Stimulated activated CD4-positive, alpha-beta T cell treated with anti-CD3 and anti-CD28 coated beads, Interleukin-1b, Interleukin-23, amount 100 ng/mL, for 48 hours (primary cell): ENCODE results near the gene TMEM62.
"Not testable (repeated sequence)": the region's sequence is repeated elsewhere in the genome, so short reads cannot be mapped to it uniquely, and the experiment has no call there.

Experiments used
- DNase-seq: peaks from one replicate; pipeline ENCODE4 v3.0.0-alpha.2; 2020

TMEM62 gene

DNA sequence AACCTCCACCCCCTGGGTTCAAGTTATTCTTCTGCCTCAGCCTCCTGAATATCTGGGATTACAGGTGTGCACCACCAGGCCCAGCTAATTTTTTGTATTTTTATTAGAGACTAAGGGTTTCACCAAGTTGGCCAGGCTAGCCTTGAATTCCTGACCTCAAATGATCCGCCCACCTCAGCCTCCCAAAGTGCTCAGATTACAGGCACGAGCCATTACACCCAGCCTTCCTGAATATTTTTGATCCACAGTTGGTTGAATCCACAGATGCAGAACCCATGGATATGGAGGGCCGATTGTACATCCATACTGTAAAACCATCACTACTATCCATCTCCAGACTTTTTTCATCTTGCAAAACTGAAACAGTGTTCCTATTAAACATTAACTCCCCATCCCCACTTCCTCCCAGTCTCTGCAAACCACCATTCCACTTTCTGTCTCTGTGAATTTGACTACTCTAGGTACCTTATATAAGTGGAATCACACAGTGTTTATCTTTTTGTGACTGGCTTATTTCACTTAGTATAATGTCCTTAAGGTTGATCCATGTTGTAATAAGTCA, 8.2 kb upstream of the TMEM62 start:
- DNase-seq: no peak

DNA sequence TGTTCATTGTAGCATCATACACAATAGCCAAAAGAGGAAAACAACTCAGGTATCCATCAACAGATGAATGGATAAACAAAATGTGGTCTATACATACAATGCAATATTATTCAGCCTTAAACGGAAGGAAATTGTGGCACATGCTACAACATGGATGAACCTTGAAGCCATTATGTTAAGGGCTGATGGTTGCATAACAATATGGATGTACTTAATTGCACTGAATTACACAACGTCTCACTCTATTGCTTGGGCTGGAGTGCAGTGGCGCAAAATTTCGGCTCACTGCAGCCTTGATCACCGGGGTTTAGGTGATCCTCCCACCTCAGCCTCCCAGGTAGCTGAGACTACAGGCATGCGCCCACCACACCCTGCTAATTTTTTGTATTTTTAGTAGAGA, 7.0 kb upstream of the TMEM62 start:
- DNase-seq: no peak

DNA sequence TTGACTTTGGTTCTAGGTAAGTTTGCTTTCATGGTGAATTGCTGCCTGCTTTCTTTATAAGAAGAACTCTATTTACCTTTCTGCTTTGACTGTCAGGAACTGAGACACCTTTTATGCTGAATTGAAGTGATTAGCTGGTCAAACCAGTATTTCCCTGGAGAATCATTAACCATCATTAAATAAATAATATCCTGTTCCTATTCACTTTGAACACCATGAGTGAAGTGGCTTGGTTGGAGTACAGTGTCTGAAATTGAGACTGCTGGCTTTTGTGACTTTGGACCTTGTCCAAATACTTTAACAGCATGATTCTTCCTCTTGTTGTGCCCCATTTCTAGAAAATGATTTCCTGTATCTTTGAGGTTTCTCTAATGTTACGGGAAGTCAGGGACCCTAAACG, 5.6 kb upstream of the TMEM62 start:
- no peak for DNase-seq

DNA sequence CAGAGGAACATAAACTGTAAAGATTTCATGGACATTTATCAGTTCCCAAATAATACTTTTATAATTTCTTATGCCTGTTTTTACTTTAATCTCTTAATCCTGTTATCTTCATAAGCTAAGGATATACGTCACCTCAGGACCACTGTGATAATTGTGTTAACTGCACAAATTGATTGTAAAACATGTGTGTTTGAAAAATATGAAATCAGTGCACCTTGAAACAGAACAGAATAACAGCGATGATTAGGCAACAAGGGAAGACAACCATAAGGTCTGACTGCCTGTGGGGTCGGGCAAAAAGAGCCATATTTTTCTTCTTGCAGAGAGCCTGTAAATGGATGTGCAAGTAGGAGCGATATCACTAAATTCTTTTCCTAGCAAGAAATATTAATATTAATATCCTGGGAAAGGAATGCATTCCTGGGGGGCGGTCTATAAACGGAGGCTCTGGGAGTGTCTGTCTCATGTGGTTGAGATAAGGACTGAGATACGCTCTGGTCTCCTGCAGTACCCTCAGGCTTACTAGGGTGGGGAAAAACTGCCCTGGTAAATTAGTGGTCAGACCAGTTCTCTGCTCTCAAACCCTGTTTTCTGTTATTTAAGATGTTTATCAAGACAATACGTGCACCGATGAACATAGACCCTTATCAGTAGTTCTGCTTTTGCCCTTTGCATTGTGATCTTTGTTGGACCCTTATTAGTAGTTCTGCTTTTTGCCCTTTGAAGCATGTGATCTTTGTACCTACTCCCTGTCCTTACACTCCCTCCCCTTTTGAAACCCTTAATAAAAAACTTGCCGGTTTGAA, 5.0 kb upstream of the TMEM62 start:
- DNase-seq: not testable (repeated sequence)

DNA sequence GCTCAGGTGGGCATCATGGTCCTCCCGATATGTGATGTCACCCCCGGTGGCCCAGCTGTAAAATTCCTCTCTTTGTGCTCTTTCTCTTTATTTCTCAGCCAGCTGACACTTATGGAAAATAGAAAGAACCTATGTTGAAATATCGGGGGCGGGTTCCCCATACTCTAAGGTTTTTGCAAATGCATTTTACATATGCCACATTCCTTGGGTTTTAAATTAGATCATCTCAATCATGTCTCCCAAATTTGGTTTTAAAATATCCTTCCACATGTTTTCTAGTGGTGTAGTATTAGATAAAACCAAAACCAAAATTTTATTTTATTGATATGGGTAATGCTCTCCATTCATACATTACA, 4.4 kb upstream of the TMEM62 start:
- no peak for DNase-seq

DNA sequence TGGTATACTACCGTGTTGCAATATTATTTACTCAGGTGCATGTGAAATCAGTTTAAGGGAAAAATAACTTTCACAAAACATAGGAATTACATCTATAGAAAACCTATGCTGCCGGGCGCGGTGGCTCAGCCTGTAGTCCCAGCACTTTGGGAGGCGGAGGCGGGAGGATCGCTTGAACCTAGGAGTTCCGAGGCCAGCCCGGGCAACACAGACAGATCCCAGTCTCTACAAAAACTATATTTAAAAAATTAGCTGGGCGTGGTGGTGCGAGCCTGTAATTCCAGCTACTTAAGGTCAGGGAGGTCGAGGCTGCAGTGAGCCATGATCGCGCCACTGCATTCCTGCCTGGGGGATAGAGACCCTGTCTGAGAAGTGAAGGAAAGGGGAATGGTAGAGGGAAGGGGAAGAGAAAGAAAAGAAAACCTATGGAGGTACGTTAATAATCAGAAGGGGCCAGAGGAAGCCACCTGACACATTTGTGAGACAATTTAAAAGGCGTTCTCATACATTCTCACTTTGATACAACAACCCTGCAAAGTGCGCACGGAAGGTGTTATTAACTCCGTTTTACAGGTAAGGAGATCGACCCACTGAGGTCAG, 456 bp upstream of the TMEM62 start:
- DNase-seq: no peak

DNA sequence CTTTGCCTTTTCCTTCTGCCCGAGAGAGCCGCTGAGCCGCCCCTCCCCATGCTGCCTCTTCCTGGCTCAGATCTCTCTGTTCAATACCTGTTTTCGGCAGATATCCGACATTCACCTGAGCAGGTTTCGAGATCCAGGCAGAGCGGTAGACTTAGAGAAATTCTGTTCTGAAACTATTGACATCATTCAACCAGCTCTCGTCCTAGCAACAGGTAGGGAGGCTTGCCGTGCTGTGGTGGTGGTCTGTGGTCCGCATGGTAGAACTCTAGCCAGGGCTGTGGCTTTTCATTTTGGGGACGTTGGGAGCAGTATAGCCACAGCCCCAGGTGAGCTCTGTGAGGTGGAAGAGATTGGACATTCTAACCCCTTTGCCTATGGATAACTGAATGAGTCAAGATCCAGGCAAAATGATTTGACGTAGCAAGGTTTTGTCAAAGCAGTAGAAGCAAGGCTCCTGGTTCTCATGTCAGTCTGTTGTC, 810 bp downstream of the TMEM62 start:
- no peak for DNase-seq

DNA sequence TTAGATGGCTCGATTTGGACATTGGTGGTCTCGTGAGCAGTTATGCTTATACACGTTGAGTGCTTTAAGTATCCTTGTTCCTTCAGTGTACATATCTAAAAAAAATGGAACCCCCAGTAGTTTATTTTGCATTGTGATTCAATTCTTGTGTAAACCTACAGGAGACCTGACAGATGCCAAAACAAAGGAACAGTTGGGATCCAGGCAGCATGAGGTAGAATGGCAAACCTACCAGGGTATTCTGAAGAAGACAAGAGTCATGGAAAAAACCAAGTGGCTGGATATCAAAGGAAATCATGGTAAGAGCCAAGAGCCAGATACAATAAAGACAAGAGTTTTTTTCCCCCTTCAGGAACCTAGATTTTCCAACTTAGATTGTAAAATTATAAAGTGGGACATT, 2.0 kb downstream of the TMEM62 start:
- DNase-seq: no peak

DNA sequence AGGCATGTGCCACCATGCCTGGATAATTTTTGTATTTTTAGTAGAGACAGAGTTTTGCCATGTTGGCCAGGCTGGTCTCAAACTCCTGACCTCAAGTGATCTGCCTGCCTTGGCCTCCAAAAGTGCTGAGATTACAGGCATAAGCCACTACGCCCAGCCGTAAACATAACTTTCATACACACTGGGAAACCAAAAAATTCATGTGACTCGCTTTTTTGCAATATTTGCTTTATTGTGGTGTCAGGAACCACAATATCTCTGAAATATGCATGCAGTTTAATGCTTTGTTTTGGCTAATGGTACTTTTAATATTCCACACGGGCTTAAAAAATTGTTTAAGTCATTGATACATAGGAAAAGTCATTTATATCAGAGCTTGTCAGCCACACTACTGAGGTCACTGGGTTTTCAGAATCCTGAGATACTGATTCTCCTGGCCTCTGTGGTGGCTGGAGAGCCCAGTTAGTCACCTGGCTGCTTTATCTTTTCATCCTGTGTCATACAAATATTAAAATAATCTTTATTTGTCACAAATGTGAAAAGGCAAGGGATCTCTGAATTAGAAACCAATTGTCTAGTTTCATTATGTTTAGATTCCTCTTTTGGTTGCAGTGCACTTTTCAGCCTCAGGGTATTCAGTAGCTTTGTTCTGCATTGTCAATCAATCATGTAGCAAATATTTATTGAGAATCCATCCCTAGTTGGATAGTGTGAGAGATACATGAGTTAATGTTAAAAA, 10.0 kb downstream of the TMEM62 start:
- DNase-seq: no peak

DNA sequence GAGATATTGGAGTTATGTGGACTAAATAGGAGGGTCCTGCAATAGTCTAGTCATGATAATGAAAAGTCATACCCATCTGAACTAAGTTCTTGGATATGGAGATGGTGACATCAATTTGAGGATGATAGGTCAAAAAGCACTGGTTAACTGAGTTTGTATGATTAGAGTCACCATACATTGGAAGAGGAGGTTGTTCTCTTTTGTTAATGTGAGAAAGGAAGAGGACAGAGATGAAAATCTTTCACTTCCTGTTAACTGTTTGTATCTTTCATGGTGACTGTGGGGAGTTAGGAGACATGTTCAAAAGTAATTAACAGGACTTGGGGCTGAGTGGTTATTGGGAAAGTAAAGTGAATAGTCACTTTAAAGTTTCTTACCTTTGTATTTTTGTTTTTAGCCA, 11.1 kb downstream of the TMEM62 start:
- no peak for DNase-seq

DNA sequence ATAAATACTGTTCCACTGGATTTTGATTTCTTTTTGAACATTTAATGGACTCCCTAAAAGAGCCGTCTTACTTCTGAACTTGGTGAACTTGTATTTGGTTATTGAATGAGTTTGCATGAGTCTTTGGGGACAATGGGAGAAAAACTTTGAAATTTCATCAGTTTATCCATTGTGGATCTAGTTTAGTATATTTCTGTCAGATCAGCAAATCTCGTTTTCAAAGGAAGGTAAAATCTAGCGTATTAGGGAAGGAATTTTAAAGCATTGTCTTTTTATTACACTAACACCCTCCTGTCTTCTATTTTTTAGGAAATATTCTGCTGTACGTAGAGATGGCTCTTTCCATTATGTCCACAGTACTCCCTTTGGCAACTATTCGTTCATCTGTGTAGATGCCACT, 12.8 kb downstream of the TMEM62 start:
- no peak for DNase-seq

DNA sequence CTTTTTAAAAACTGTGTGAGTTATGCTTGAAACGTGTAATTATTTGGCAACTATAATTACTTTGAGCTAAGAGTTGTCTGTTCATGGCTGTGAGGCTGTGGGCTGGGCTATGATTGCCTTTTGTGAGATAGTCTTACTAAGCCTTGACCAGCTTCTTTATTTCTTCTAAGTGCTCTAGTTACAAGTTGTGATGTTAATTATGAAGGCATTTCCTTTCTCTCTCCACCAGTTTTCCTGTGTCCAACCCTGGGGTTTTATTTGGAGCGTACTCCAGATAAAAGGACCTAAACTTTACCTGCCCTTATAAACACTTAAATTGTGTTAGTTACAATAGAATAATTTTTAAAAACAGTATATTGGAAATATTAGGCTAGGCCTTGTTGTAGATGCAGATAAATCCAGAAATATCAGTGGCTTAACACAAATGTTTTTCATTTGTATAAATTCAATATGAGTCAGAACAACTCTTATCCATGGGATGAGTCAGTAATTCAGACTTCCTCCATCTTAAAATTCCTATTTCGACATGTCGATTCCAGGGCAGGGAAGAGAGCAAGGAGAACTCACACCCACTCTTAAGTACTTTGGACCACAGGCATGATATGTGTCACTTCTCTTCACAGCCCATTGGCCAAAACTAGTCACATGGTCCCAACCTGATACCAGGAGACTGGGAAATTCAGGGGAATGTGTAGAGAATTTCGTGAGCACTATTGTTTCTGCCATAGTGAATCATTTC, 17.0 kb downstream of the TMEM62 start:
- DNase-seq: no peak

DNA sequence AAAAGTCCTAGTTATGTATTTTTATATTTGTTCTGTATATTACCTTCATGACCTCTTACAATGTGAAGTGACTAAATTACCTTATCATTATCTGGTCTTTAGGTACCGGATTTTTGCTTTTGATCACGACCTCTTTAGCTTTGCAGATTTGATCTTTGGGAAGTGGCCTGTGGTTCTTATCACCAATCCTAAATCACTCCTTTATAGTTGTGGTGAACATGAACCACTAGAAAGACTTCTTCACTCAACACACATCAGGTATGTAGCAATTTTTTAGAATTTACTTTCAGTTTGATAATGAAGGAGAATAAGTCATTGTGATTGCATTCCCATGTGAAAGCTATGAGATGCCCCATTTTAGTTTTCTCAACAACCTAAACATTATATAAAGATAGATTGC, 18.3 kb downstream of the TMEM62 start:
- no peak for DNase-seq

DNA sequence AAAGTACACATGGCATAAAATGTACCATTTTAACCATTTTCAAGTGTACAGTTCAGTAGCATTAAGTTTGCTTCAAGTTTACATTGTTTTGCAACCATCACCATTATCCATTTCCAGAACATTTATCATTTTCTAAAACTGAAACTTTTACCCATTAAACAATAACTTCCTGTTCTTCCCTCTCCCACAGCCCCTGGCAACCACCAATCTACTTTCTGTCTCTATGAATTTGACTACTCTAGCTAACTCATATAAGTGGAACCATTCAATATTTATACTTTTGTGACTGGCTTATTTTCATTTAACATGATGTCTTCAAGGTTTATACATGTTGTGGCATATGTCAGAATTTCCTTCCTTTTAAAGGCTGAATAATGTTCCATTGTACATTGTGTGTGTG, 19.9 kb downstream of the TMEM62 start:
- no peak for DNase-seq

DNA sequence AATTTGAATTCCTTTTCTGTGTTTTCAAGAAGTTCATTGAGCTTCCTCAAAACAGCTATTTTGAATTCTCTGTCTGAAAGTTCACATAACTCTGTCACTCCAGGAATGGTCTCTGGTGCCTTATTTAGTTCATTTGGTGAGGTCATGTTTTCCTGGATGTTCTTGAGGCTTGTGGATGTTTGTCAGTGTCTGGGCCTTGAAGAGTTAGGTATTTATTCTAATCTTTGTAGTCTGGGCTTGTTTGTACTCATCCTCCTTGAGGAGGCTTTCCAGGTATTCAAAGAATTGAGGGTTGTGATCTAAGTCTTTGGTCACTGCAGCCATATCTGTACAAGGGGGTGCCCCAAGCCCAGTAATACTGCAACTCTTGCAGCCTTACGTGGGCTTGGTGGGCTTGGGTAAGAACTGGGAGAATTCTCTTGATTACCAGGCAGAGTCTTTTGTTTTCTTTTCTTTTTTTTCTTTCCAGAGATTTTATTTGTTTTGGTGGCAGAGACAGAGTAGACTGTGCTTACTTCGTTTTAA, 32.5 kb downstream of the TMEM62 start:
- no peak for DNase-seq

DNA sequence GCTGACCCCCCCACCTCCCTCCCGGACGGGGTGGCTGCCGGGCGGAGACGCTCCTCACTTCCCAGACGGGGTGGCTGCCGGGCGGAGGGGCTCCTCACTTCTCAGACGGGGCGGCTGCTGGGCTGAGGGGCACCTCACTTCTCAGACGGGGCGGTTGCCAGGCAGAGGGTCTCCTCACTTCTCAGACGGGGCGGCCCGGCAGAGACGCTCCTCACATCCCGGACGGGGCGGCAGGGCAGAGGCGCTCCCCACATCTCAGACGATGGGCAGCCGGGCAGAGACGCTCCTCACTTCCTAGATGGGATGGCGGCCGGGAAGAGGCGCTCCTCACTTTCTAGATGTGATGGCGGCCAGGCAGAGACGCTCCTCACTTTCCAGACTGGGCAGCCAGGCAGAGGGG, 33.9 kb downstream of the TMEM62 start:
- DNase-seq: not testable (repeated sequence)

DNA sequence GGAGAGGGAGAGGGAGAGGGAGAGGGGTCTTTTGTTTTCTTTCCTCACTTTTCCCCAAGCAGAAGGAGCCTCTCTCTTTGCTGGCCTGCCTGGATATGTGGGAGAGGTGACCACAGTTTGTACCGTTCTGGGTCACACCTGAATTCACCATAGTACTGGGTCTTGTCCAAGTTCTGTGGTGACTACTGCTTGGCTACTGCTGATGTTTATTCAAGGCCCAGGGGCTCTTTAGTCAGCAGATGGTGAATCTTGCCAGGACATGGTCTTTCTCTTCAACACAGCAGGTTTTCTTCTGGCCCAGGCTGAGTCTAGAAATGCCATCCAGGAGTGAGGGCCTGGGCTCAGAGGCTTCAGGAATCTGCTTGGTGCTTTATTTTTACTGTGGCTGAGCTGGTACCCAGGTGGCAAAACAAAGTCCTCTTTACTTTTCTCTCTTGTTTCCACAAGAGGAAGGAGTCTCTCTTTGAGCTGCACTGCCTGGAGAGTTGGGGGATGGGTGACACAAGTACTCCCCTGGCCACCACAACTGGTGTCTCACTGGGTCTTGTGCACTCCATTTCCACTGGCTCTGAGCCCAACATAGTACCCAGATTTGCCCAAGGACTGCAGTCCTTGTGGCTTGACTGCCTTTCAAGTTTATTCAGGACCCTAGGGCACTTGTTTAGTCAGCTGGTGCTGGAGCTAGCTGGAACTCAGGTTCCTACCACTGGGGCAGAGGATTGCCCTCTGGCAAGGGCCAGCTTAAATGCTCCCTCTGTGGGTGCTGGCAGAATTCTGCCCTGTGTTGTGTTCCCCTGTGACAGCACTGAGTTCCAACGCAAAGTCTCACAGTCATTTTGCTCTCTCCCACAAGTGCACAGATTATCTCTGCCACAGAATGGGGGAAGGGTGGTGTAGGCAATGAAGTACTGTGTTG, 35.1 kb downstream of the TMEM62 start:
- DNase-seq: no peak

DNA sequence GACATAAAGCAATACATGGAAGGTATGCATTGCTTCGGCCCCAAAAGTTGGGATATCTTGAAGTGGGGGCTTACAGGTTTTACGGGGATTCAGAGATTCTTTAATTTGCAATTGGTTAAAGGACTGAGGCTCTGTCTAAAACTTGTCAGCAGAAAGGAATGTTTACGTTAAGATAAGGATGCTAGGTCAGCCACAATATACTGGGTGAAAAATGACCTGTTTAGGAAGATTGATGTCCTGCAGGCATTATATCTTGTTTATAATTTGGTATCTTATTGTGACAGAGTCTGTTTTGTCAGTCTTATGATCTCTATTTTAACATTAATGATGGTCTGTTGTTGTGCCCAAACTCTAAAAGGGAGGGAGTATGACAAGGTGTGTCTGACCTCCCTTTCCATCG, 36.5 kb downstream of the TMEM62 start:
- no peak for DNase-seq

DNA sequence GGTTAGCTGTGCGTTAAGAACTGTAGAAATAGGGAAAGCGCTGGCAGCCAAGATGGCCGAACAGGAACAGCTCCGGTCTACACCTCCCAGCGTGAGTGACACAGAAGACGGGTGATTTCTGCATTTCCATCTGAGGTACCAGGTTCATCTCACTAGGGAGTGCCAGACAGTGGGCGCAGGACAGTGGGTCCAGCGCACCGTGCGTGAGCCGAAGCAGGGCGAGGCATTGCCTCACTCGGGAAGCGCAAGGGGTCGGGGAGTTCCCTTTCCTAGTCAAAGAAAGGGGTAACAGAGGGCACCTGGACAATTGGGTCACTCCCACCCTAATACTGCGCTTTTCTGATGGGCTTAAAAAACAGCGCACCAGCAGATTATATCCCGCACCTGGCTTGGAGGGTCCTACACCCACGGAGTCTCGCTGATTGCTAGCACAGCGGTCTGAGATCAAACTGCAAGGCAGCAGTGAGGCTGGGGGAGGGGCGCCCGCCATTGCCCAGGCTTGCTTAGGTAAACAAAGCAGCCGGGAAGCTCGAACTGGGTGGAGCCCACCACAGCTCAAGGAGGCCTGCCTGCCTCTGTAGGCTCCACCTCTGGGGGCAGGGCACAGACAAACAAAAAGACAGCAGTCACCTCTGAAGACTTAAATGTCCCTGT, 42.4 kb downstream of the TMEM62 start:
- not testable (repeated sequence) for DNase-seq

DNA sequence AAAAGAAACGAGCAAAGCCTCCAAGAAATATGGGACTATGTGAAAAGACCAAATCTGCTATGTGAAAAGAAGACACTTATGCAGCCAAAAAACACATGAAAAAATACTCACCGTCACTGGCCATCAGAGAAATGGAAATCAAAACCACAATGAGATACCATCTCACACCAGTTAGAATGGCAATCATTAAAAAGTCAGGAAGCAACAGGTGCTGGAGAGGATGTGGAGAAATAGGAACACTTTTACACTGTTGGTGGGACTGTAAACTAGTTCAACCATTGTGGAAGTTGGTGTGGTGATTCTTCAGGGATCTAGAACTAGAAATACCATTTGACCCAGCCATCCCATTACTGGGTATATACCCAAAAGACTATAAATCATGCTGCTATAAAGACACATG, 43.8 kb downstream of the TMEM62 start:
- DNase-seq: not testable (repeated sequence)

DNA sequence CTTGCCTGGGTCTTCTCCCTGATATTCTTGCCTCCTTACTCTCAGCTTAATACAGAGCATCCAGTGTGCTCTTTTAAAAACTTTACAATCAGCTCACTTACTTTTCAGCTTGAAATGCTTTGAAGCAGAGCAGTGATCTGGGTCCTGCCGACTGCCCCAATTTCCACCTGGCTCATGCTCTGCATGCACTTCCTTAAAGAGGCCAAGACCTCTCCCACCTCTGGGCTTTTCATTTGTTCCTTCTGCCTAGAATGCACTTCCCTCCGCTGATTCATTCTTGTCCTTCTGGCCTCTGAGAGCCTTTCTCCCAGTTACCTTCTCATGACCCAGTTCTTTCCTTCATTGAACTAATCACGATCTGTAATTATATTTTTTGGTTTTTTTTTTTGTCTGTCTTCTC, 49.9 kb downstream of the TMEM62 start:
- no peak for DNase-seq
